Inflammatory macrophage (primary cell): ENCODE data around the gene ADK.
"Not testable (repeated sequence)": the region's sequence is repeated elsewhere in the genome, so short reads cannot be mapped to it uniquely, and the experiment has no call there.

Experiments
- DNase-seq, 2 donors: peaks; one replicate each; pipeline ENCODE4 v3.0.0-alpha.2; 2020 to 2022

ADK gene

GRCh38 chr10:74433595-74433956, 282.6 kb downstream of the ADK start:
- no peak for DNase-seq

GRCh38 chr10:74433993-74434392, 283.0 kb downstream of the ADK start:
- DNase-seq: no peak

DNA sequence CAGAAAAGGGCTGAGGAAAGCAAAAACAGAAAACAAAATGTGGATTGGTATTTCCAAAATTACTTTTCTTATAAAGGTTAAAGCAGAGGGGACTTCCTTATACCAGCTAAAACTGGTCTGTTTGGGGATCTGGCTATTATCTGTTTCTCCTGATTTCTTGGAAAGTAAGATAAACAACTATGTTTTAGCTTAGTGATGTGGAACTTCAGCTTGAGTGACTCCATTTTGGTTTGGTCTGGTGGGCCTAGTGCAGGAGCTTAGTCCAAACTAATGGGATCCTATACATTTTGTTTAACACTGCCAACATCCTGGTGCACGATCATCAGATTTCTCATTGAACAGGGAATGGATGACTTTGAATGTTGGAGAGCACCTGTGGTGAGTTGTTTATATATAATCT, 283.5 kb downstream of the ADK start:
- no peak for DNase-seq

GRCh38 chr10:74436523-74437170, 285.6 kb downstream of the ADK start:
- no peak for DNase-seq

GRCh38 chr10:74437822-74438221, 286.8 kb downstream of the ADK start:
- no peak for DNase-seq

DNA sequence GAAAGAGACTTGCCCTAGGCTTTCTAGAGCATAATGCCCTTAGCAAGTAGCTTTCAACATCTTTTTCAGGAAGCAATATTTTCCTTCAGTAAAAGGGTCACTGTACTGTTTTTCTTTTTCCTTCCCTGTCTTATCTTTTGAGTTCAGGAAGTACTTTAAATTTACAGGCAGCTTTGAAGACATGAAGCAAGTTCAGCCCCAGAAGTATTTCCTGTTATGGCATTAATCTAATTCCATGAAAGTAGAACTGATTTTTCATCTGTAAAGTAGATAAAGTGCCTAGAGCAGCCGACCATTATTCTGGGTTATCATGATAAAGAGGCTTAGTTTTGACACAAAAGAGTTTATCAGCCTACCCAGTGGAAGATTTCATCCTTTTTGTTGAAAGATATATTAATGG, 288.2 kb downstream of the ADK start:
- DNase-seq: no peak

DNA sequence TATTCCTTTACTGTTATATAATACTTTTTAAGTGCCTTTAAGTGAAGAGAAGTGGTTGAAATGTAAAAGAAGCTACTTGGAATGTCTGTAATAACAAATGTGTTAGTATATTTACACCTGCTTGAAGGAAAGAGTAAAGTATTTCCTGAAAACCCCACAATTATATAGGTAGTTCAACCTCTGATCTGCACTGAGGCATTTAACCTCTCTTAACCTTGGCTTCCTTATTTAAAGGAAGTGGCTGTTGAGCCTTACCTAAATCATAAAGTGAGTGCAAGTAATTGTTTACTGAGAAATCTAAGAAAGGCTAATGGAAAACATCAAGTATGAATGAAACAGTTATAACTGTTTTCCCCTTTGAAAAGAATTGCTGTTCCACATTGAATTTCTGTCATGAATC, 294.5 kb downstream of the ADK start:
- no peak for DNase-seq

- DNase-seq: no peak
Observed at GRCh38 chr10:74450602-74451001, 299.6 kb downstream of the ADK start.

DNA sequence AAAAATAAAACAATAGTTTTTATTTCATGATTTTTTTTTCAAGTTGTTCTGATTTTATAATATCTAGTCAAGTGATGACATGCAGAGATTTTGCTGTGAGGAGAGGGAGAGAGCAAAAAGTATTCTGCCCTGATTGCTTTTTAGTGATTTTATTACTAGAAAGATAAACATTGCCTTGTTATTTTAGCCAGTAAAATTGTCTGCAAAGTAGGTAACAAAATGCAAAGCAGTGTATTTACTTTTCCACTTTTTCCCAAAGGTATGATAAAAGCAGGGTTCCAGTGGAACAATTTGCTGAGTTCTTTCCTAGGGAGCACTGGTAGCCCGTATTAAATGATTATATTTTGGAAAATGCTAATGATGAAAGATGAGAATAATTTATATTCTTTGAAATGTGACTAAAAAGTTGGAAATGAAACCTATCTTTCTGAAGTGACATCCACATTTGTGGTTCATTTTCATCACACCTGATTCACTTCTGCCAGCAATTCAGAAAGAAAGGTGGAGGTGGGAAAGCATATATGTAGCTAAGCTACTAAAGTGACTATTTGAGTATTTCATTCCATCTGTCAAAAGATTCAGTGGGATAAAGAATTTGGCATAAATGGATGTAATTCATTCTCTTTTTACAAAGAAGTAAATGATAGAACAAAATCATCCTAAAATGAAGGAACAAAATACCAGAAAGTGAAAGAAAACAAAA, 300.3 kb downstream of the ADK start:
- DNase-seq: no peak

DNA sequence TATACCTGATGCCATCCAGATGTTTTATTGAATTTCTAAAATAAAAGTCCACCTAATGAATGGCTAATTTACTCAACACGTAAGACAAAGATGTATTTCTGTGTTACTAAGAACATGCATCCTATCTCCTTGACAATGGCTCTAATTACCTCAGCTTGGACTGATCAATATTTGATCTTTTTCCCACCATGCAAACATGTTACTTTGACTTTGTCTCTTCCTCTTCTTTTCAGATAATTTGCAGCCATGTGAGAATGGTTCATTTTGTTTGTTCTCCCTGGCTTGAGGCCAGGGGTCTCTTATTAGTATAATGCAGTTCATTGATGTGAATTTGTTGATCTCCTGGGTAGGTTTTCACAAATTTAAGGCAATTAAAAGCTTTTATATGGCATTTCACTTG, 302.1 kb downstream of the ADK start:
- DNase-seq: no peak

GRCh38 chr10:74457478-74457877, 306.5 kb downstream of the ADK start:
- not testable (repeated sequence) for DNase-seq

DNA sequence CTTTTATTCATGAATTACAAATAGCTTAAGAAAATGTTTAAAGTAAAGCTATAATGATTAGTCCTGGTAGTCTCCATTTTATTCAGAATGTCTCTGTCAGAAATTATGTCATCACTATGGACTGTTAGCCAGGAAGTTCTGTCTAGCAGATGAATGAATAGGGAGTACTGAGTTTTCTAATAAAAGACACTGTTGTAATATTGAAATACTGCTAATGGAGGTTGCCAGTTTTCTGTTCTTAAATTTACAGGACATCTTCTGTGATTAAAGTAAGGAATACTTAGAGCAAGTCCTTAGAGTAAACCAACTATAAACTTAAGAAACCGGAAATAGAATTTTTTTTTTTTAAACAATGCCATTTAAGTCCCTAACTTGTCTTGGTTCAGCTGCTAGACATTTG, 309.8 kb downstream of the ADK start:
- no peak for DNase-seq

GRCh38 chr10:74474022-74474713, 323.1 kb downstream of the ADK start:
- no peak for DNase-seq

DNA sequence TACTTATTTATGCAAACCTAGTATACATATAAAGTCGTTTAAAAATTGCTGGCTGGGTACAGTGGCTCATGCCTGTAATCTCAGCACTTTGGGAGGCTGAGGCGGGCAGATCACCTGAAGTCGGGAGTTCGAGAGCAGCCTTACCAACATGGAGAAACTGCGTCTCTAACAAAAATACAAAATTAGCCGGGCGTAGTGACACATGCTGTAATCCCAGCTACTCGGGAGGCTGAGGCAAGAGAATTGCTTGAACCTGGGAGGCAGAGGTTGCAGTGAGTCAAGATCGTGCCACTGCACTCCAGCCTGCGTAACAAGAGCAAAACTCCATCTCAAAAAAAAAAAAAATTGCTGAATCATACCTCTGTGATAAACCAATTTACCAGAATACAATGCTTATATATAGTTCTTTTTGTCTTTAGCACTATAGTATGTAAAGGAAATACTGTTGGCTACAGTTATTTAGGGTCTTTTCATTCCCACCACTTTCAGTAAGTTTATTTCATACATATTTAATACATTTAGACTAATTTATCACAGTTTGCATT, 325.2 kb downstream of the ADK start:
- not testable (repeated sequence) for DNase-seq

GRCh38 chr10:74480778-74481177, 329.8 kb downstream of the ADK start:
- no peak for DNase-seq

DNA sequence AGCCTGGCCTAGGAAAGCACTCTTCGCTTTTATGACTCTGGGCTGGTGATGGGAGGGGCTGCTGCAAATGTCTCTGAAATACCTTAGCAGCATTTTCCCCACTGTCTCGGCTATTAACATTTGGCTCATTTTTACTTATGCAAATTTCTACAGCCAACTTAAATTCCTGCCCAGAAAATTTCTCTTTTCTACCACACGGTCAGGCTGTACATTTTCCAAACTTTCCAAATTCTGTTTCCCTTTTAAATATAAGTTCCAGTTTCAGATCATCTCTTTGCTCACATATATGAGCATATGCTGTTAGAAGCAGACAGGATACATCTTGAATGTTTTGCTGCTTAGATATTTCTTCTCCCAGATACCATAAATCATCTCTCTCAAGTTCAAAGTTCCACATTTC, 332.3 kb downstream of the ADK start:
- no peak for DNase-seq

DNA sequence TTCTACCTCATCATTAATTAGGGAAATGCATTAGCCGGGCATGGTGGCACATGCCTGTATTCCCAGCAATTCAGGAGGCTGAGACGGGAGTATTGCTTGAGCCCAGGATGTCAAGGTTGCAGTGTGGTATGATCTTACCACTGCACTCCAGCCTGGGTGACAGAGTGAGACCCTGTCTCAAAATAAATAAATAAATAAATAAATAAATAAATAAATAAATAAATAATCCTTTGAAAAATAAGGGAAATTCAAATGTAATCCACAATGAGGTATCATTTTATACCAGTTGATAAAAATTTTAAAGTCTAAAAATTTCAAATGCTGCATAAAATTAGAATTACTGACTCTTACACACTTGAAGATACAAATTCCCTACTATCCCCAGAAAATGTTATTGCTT, 334.3 kb downstream of the ADK start:
- no peak for DNase-seq

GRCh38 chr10:74486659-74487058, 335.6 kb downstream of the ADK start:
- DNase-seq: no peak

DNA sequence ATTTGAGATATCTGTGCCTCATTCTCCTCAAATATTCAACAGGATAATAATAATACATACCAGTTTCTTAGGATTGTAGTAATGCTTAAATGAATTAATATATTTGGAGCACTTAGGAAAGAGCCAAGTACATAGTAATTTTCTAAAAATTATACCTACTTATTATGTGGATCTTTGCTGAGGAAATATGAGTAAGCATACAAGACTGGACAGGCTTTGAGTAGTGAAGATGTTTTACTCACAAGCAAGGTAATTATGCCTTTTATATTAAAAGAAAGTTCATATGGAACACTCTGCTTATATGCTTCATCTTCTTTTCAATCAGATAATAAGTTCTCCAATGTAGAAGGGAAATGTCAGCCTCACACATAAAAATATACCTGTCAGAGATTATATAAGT, 337.9 kb downstream of the ADK start:
- DNase-seq: no peak

DNA sequence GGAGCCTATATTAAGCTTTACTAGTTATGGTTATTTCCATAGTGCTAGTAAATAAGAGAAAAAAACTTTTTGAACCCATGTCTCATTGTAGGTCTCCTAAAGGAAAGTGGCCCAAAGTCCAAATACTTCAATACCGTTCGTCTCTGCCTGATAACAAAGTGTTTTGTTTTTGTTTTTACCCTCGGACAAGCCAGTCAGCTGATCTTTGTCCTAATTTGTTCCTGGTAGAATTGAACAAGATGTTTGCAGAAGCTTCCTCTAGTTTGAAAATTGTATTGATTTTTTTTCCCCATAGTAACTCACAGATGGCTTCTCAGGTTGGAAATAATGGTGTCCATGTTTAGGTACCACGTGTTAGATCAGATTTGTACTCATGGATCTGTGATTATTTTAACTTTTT, 339.5 kb downstream of the ADK start:
- DNase-seq: no peak

DNA sequence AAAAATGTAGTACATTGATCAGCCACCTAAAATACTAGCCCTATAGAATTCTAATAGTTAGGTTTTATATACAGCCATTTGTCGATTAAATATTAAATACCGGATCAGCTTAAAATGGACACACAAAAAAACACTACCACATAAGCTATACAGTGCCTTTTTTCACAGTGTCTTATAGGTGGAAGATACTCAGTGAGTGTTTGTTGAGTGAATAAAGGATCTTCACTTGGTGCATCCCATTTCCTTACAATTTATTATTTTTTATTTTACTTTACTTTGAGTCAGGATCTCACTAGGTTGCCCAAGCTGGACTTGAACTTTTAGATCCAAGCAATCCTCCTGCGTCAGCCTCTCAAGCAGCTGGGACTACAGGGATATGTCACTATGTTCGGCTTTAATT, 340.0 kb downstream of the ADK start:
- no peak for DNase-seq

- not testable (repeated sequence) for DNase-seq
Observed at GRCh38 chr10:74496276-74496675, 345.3 kb downstream of the ADK start.

DNA sequence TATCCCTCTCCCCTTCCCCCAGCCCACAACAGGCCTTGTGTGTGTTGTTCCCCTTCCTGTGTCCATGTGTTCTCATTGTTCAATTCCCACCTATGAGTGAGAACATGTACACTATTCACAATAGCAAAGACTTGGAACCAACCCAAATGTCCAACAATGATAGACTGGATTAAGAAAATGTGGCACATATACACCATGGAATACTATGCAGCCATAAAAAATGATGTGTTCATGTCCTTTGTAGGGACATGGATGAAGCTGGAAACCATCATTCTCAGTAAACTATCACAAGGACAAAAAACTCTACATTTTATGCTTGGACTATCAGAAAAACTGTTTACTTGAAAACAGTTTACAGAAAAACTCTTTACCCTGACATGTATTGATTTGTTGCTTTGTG, 347.6 kb downstream of the ADK start:
- DNase-seq: not testable (repeated sequence)
